ENCODE results near the gene TYW1B.
"Not testable (repeated sequence)": the region's sequence is repeated elsewhere in the genome, so short reads cannot be mapped to it uniquely, and the experiment has no call there.

TYW1B gene

GRCh38 chr7:72827839-72828591 lies at the start of gene TYW1B:
Gene TYW1B, minus strand, starts transcription at chr7:72828200. Its CDS starts 125 bp downstream, at chr7:72828075.
- H3K27ac ChIP-seq (ENCODE audit: poor library complexity, severe bottlenecking) = peak within 1 kb of the TSS; percentile 87
- peaks cover 23% of the 10 kb centered on the region for H3K36me3 ChIP-seq (ENCODE audit: low read depth)
- DNase-seq (ENCODE audit: low spot score) (peak; percentile 95), ATAC-seq (ENCODE audit: low read depth) (peak; percentile 93)
- H3K4me1 ChIP-seq (ENCODE audit: insufficient read depth, poor library complexity, severe bottlenecking); H3K27me3 ChIP-seq (ENCODE audit: insufficient read depth, poor library complexity, severe bottlenecking); H3K9me3 ChIP-seq (ENCODE audit: severe bottlenecking): not testable (repeated sequence)
- H3K4me3 ChIP-seq (ENCODE audit: severe bottlenecking) = peak within 1 kb of the TSS; percentile 51

GRCh38 chr7:72867591-72867990 lies 39.6 kb upstream of the TYW1B start:
- not testable (repeated sequence) for H3K9me3 ChIP-seq (ENCODE audit: severe bottlenecking); H3K27me3 ChIP-seq (ENCODE audit: insufficient read depth, poor library complexity, severe bottlenecking); DNase-seq (ENCODE audit: low spot score); H3K27ac ChIP-seq (ENCODE audit: poor library complexity, severe bottlenecking); H3K36me3 ChIP-seq (ENCODE audit: low read depth); H3K4me1 ChIP-seq (ENCODE audit: insufficient read depth, poor library complexity, severe bottlenecking); H3K4me3 ChIP-seq (ENCODE audit: severe bottlenecking); ATAC-seq (ENCODE audit: low read depth)

- not testable (repeated sequence) for ATAC-seq (ENCODE audit: low read depth); H3K36me3 ChIP-seq (ENCODE audit: low read depth); H3K27ac ChIP-seq (ENCODE audit: poor library complexity, severe bottlenecking)
Measured at GRCh38 chr7:72858846-72859400, 30.9 kb upstream of the TYW1B start.

DNA sequence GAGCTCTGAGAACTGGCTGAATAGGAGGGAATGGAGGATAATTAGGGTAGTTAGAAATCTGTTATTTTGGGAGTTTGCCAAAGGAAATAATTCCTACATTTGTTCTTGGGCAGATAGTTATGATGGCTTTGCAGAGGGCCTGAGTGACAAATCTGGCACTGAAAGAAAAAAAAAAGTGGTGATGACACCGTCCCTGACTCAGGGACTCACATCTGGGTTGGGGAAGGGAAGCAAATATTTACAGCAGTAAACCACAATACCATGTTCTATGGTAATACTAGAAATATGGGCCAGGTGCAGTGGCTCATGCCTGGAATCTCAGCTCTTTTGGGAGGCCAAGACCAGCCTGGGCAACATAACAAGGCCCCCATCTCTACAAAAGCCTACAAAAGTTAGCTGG lies 29.9 kb upstream of the TYW1B start:
- H3K9me3 ChIP-seq (ENCODE audit: severe bottlenecking); H3K36me3 ChIP-seq (ENCODE audit: low read depth); H3K27ac ChIP-seq (ENCODE audit: poor library complexity, severe bottlenecking); DNase-seq (ENCODE audit: low spot score); H3K4me1 ChIP-seq (ENCODE audit: insufficient read depth, poor library complexity, severe bottlenecking); H3K27me3 ChIP-seq (ENCODE audit: insufficient read depth, poor library complexity, severe bottlenecking); H3K4me3 ChIP-seq (ENCODE audit: severe bottlenecking): not testable (repeated sequence)
- 0 out of 3 replicates have a peak, but pooled peaks have one; percentile 21 for ATAC-seq (ENCODE audit: low read depth)

More at GRCh38 chr7:72858846-72859400, 30.9 kb upstream of the TYW1B start:
- H3K4me1 ChIP-seq (ENCODE audit: insufficient read depth, poor library complexity, severe bottlenecking); H3K9me3 ChIP-seq (ENCODE audit: severe bottlenecking); DNase-seq (ENCODE audit: low spot score); H3K27me3 ChIP-seq (ENCODE audit: insufficient read depth, poor library complexity, severe bottlenecking); H3K4me3 ChIP-seq (ENCODE audit: severe bottlenecking): not testable (repeated sequence)

DNA sequence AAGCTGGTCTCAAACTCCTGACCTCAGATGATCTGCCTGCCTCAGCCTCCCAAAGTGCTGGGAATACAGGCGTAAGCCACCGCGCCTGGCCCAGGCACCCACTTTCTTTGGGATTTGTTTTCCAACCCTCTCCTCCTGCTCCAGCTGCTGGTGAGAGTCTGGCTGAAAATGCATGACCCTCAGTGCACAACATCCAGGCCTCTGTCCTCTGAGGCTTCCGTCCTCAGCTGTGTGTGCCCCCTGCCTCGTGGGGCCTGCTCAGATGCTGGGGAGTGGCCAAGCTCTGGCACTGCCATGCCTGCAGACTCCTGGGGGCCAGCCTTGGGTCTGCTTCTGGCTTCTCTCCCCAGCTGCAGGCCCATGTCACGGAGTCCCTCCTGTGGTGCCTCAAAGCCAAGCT lies 27.3 kb upstream of the TYW1B start:
- H3K27ac ChIP-seq (ENCODE audit: poor library complexity, severe bottlenecking); H3K27me3 ChIP-seq (ENCODE audit: insufficient read depth, poor library complexity, severe bottlenecking); H3K4me3 ChIP-seq (ENCODE audit: severe bottlenecking); ATAC-seq (ENCODE audit: low read depth); H3K36me3 ChIP-seq (ENCODE audit: low read depth); H3K9me3 ChIP-seq (ENCODE audit: severe bottlenecking); DNase-seq (ENCODE audit: low spot score); H3K4me1 ChIP-seq (ENCODE audit: insufficient read depth, poor library complexity, severe bottlenecking): not testable (repeated sequence)

GRCh38 chr7:72852937-72853336 lies 24.9 kb upstream of the TYW1B start:
- H3K4me1 ChIP-seq (ENCODE audit: insufficient read depth, poor library complexity, severe bottlenecking); DNase-seq (ENCODE audit: low spot score); H3K27ac ChIP-seq (ENCODE audit: poor library complexity, severe bottlenecking); H3K36me3 ChIP-seq (ENCODE audit: low read depth); H3K4me3 ChIP-seq (ENCODE audit: severe bottlenecking); H3K9me3 ChIP-seq (ENCODE audit: severe bottlenecking); H3K27me3 ChIP-seq (ENCODE audit: insufficient read depth, poor library complexity, severe bottlenecking); ATAC-seq (ENCODE audit: low read depth): not testable (repeated sequence)

GRCh38 chr7:72850746-72851145 lies 22.7 kb upstream of the TYW1B start:
- not testable (repeated sequence) for H3K4me3 ChIP-seq (ENCODE audit: severe bottlenecking); DNase-seq (ENCODE audit: low spot score); ATAC-seq (ENCODE audit: low read depth)

GRCh38 chr7:72844146-72844545 lies 16.1 kb upstream of the TYW1B start:
- DNase-seq (ENCODE audit: low spot score); H3K9me3 ChIP-seq (ENCODE audit: severe bottlenecking); H3K27ac ChIP-seq (ENCODE audit: poor library complexity, severe bottlenecking); H3K4me3 ChIP-seq (ENCODE audit: severe bottlenecking); ATAC-seq (ENCODE audit: low read depth); H3K27me3 ChIP-seq (ENCODE audit: insufficient read depth, poor library complexity, severe bottlenecking); H3K36me3 ChIP-seq (ENCODE audit: low read depth); H3K4me1 ChIP-seq (ENCODE audit: insufficient read depth, poor library complexity, severe bottlenecking): not testable (repeated sequence)

More at GRCh38 chr7:72850746-72851145, 22.7 kb upstream of the TYW1B start:
- not testable (repeated sequence) for H3K4me1 ChIP-seq (ENCODE audit: insufficient read depth, poor library complexity, severe bottlenecking); H3K36me3 ChIP-seq (ENCODE audit: low read depth); H3K9me3 ChIP-seq (ENCODE audit: severe bottlenecking); H3K27me3 ChIP-seq (ENCODE audit: insufficient read depth, poor library complexity, severe bottlenecking); H3K27ac ChIP-seq (ENCODE audit: poor library complexity, severe bottlenecking)

DNA sequence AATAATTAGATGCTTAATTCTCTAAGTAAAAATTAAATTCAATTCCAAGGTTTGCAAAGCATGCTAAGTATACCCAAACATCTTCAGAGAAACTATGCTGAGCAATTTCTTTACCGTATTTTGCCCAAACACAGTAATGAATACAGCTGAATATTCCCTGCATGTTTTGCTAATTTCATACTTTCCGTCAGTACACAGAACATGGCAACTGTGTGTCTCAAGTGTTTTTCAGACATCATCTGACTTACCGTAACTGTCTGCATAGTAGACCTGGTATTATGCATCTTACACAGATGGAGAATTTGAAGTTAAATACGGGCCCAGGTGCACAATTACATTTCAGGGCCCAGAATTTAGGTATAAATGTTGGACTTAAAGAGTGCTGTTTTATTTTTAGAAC lies 15.2 kb upstream of the TYW1B start:
- not testable (repeated sequence) for ATAC-seq (ENCODE audit: low read depth); H3K4me3 ChIP-seq (ENCODE audit: severe bottlenecking); DNase-seq (ENCODE audit: low spot score); H3K27me3 ChIP-seq (ENCODE audit: insufficient read depth, poor library complexity, severe bottlenecking); H3K9me3 ChIP-seq (ENCODE audit: severe bottlenecking); H3K36me3 ChIP-seq (ENCODE audit: low read depth); H3K27ac ChIP-seq (ENCODE audit: poor library complexity, severe bottlenecking); H3K4me1 ChIP-seq (ENCODE audit: insufficient read depth, poor library complexity, severe bottlenecking)

- H3K9me3 ChIP-seq (ENCODE audit: severe bottlenecking); H3K27ac ChIP-seq (ENCODE audit: poor library complexity, severe bottlenecking); H3K4me1 ChIP-seq (ENCODE audit: insufficient read depth, poor library complexity, severe bottlenecking); H3K27me3 ChIP-seq (ENCODE audit: insufficient read depth, poor library complexity, severe bottlenecking); DNase-seq (ENCODE audit: low spot score); H3K4me3 ChIP-seq (ENCODE audit: severe bottlenecking); ATAC-seq (ENCODE audit: low read depth); H3K36me3 ChIP-seq (ENCODE audit: low read depth): not testable (repeated sequence)
Measured at GRCh38 chr7:72840966-72841511, 13.0 kb upstream of the TYW1B start.

- H3K36me3 ChIP-seq (ENCODE audit: low read depth) = peaks cover 16% of the 10 kb centered on the region
- H3K27me3 ChIP-seq (ENCODE audit: insufficient read depth, poor library complexity, severe bottlenecking); ATAC-seq (ENCODE audit: low read depth); H3K27ac ChIP-seq (ENCODE audit: poor library complexity, severe bottlenecking); H3K9me3 ChIP-seq (ENCODE audit: severe bottlenecking); H3K4me3 ChIP-seq (ENCODE audit: severe bottlenecking); DNase-seq (ENCODE audit: low spot score); H3K4me1 ChIP-seq (ENCODE audit: insufficient read depth, poor library complexity, severe bottlenecking): not testable (repeated sequence)
Measured at GRCh38 chr7:72838315-72838714, 10.3 kb upstream of the TYW1B start.
